ENCODE data around the gene REEP3. TPM values are rescaled to one million over a fixed set of nuclear protein-coding genes. Genes with fewer than 3 reads are reported as not detected.
A peak's percentile ranks its signal among the peaks of the same experiment; 100 is the strongest.

The REEP3 gene
- total RNA-seq, 4 donors from 2014 or later = 11.6 to 67.1 (median 44.0) TPM

DNA sequence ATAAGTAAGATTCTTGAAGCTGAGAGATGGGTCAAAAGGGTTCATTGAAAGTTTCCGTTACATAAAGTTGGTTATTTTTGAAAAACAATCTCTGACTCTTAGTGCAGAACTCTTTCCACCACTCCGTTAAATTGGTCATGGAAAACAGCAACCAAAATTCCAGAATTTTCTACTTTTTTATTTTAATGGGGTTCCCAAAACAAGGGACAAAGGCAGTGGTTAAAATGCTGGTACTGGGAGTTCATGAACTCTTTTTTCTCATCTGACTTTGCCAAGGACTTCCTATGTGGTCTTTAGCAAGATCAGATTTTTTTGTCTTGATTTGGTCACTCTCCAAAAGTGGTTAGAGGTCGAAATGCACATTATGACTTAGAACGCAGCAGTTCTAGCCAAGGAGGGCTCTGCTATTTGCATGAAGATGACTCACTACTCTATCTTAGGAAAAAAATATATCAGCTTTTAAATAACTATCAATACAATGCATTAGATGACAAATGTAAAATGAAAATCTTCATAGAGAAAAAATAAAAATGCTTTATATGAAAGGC, 145.7 kb downstream of the REEP3 start:
- no peak overlapping the region for H3K4me3 ChIP-seq
- DNase-seq = no peak
- H3K27ac ChIP-seq = peak overlapping the region in 1 of 4 donors; percentile 7
- no peaks in the 10 kb centered on the region for H3K27me3 ChIP-seq
- no peaks in the 10 kb centered on the region for H3K9me3 ChIP-seq
- peaks cover 0 to 6% (median 0%) of the 10 kb centered on the region in 4 donors for H3K4me1 ChIP-seq
- TF ChIP-seq, protein P1, sequence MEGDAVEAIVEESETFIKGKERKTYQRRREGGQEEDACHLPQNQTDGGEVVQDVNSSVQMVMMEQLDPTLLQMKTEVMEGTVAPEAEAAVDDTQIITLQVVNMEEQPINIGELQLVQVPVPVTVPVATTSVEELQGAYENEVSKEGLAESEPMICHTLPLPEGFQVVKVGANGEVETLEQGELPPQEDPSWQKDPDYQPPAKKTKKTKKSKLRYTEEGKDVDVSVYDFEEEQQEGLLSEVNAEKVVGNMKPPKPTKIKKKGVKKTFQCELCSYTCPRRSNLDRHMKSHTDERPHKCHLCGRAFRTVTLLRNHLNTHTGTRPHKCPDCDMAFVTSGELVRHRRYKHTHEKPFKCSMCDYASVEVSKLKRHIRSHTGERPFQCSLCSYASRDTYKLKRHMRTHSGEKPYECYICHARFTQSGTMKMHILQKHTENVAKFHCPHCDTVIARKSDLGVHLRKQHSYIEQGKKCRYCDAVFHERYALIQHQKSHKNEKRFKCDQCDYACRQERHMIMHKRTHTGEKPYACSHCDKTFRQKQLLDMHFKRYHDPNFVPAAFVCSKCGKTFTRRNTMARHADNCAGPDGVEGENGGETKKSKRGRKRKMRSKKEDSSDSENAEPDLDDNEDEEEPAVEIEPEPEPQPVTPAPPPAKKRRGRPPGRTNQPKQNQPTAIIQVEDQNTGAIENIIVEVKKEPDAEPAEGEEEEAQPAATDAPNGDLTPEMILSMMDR (IDR thresholded peaks at IDR 0.05) = no peak
- no peak for TF ChIP-seq POLR2A (IDR thresholded peaks at IDR 0.05)
- no peaks in the 10 kb centered on the region for H3K36me3 ChIP-seq

DNA sequence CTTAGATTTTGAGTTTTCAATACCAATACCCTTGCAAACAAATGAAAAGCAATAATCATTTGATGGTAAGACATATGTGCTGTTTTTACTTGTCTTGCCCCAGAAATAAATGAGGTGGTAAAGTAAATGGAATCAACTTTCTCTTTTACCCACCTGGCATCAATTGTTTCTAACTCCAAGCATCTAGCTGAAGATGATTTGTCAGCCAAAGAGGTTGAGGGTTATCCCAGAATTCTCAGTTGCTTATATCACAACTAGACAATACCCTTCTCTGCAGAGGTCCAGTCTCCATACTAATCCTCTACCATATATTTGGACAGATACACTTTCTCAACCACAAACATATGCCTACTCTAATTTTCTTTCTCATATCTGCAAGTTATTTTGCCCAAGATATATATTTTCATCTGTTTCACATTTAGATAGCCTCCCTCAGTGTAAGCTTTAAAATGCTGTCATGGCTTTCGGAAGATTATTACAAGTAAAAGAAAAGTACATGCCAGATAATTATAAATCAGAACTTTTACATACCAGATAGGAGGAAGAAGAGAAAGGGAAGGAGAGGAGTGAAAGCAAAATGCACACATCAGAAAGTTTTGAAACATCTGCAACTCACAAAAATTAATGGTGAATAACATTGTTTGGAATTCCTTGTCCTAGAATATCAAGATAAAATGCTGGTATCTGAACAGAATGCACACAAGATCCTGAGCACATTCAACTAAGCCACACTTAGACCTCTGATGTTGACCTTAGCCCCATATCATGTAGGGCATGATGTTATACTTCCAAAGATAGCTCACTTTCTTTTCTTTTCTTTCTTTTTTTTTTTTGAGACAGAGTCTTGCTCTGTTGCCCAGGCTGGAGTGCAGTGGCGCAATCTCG, 146.6 kb downstream of the REEP3 start:
- no peak overlapping the region for H3K4me3 ChIP-seq
- TF ChIP-seq, protein P1 (IDR thresholded peaks at IDR 0.05) = no peak
- no peak for TF ChIP-seq POLR2A (IDR thresholded peaks at IDR 0.05)
- no peaks in the 10 kb centered on the region for H3K36me3 ChIP-seq
- no peak overlapping the region for H3K27ac ChIP-seq
- H3K27me3 ChIP-seq = no peaks in the 10 kb centered on the region
- no peak for DNase-seq
- H3K4me1 ChIP-seq = peaks cover 0 to 6% (median 0%) of the 10 kb centered on the region in 4 donors
- H3K9me3 ChIP-seq = no peaks in the 10 kb centered on the region

DNA sequence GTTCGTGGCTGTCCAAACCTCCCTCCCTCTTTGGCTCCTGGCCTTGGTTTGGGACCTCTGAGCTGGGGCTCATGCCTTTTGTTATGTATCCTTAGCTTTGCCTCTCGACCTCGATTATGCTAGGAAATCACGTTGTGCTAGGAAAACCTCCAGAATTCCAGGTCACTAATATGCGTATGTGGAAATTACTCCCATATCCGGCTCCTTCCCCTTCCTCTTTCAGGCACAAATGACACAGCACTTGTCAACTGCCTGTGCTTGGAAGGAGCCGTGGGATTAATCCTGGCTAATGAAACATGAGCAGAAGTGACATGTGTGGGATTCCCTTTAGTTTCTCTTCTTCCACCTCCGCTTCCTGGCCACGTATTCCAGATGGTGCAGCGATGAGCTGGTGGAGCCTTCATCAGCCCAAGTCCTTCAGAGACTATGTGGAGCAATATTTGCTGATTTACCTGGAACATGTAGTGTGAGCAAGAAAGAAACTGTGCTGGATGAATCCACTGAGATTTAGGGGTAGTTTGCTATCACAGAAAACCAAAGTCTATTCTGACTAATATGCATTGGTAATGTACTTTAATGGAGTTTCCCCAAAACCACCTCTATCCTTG, 149.2 kb downstream of the REEP3 start:
- Histone ChIP-seq H3K4me3 (no peak overlapping the region), H3K4me1 (peaks cover 0 to 6% (median 0%) of the 10 kb centered on the region in 4 donors), H3K36me3 (no peaks in the 10 kb centered on the region), H3K27ac (peak overlapping the region in 2 of 4 donors; percentile 1 to 36), H3K27me3 (no peaks in the 10 kb centered on the region), H3K9me3 (no peaks in the 10 kb centered on the region)
- DNase-seq = no peak
- TF ChIP-seq, protein P1 (IDR thresholded peaks at IDR 0.05) = no peak
- TF ChIP-seq POLR2A (IDR thresholded peaks at IDR 0.05) = no peak

DNA sequence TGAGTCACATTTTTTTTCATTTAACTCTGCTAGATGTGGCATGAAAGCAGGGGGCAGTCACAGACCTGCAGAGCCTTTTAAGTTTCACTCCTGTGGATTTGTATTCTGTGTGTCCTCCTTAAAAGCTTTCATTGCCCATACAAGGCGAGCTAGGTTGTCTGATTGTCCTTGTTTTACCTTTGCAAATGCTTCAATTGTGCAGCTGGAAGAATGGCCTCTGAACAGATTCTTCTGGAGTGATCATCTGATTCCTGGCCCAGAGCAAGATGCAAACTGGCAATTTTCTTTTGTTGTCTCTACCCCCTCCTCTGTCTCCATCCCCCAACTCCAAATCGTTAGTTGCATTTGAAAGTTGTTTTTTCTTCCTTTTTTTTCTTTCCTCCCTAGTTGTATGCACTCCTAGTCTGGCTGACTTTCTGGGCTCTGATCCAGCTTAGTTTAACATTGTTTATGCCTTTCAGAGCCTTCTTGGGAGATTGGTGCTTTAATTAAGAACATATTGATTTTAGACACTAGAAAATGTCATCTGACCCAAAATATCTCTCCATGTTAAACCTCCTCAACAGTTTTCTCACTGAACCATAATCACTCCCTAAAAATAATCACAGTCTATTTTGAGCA, 150.2 kb downstream of the REEP3 start:
- H3K36me3 ChIP-seq = no peaks in the 10 kb centered on the region
- no peaks in the 10 kb centered on the region for H3K9me3 ChIP-seq
- H3K4me3 ChIP-seq = no peak overlapping the region
- H3K4me1 ChIP-seq = peaks cover 0 to 6% (median 0%) of the 10 kb centered on the region in 4 donors
- H3K27me3 ChIP-seq = no peaks in the 10 kb centered on the region
- TF ChIP-seq POLR2A (IDR thresholded peaks at IDR 0.05) = no peak
- TF ChIP-seq, protein P1 (IDR thresholded peaks at IDR 0.05) = no peak
- H3K27ac ChIP-seq = peak overlapping the region in 1 of 4 donors; percentile 8
- no peak for DNase-seq

DNA sequence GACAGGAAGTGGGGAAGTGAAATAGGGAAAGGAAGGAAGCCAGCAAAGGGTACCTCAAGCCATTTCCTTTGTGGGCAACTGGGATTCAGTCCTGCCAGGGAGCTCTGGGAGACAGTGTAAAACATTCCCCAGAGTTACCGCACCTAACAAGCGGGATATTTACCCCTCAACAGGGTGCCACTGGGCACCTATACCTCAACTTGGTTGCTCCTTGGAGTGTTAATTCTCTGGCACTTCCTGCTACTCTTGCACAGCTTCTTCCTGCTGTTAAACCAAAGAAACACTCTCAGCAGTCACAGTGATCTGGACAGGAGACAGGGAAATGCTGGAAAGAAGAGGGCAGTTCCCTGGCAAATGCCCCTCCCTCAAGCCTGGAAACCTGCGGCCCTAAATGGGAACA, 151.3 kb downstream of the REEP3 start:
- H3K4me3 ChIP-seq = no peak overlapping the region
- no peaks in the 10 kb centered on the region for H3K9me3 ChIP-seq
- TF ChIP-seq POLR2A (IDR thresholded peaks at IDR 0.05) = no peak
- TF ChIP-seq, protein P1 (IDR thresholded peaks at IDR 0.05) = no peak
- H3K4me1 ChIP-seq = peaks cover 0 to 6% (median 0%) of the 10 kb centered on the region in 4 donors
- H3K36me3 ChIP-seq = no peaks in the 10 kb centered on the region
- no peak overlapping the region for H3K27ac ChIP-seq
- no peaks in the 10 kb centered on the region for H3K27me3 ChIP-seq
- DNase-seq = no peak

All from Peyer's patch (tissue), 4 donors.